Non-pigmented ciliary epithelial cell (primary cell): ENCODE results near the gene PDE2A.

Experiments
- DNase-seq: peaks from one replicate; pipeline ENCODE4 v3.0.0-alpha.2; 2010; ENCODE audit warnings: low read depth

Gene PDE2A

GRCh38 chr11:72658989-72659640, 15.1 kb downstream of the PDE2A start:
- DNase-seq: no peak

- no peak for DNase-seq
Measured at GRCh38 chr11:72657411-72658100, 16.7 kb downstream of the PDE2A start.

- DNase-seq: no peak
Measured at GRCh38 chr11:72655896-72656464, 18.2 kb downstream of the PDE2A start.

GRCh38 chr11:72655014-72655413, 19.2 kb downstream of the PDE2A start:
- DNase-seq: no peak

- no peak for DNase-seq
Measured at GRCh38 chr11:72653649-72654048, 20.6 kb downstream of the PDE2A start.

- no peak for DNase-seq
Measured at GRCh38 chr11:72652873-72653630, 21.2 kb downstream of the PDE2A start.

- no peak for DNase-seq
Measured at GRCh38 chr11:72652133-72652532, 22.1 kb downstream of the PDE2A start.

GRCh38 chr11:72649215-72649976, 24.8 kb downstream of the PDE2A start:
- no peak for DNase-seq

- DNase-seq: no peak
Measured at GRCh38 chr11:72648384-72649136, 25.7 kb downstream of the PDE2A start.

GRCh38 chr11:72647882-72648281, 26.3 kb downstream of the PDE2A start:
- DNase-seq: no peak

- DNase-seq: no peak
Measured at GRCh38 chr11:72646472-72646871, 27.8 kb downstream of the PDE2A start.

- DNase-seq: no peak
Measured at GRCh38 chr11:72646024-72646423, 28.2 kb downstream of the PDE2A start.

- no peak for DNase-seq
Measured at GRCh38 chr11:72643547-72643946, 30.7 kb downstream of the PDE2A start.

GRCh38 chr11:72642884-72643522, 31.2 kb downstream of the PDE2A start:
- DNase-seq: no peak

- DNase-seq: no peak
Measured at GRCh38 chr11:72642043-72642883, 32.0 kb downstream of the PDE2A start.

- no peak for DNase-seq
Measured at GRCh38 chr11:72641522-72642042, 32.6 kb downstream of the PDE2A start.

- DNase-seq: no peak
Measured at GRCh38 chr11:72639502-72640375, 34.5 kb downstream of the PDE2A start.

- no peak for DNase-seq
Measured at GRCh38 chr11:72637926-72638325, 36.3 kb downstream of the PDE2A start.

- no peak for DNase-seq
Measured at GRCh38 chr11:72637198-72637597, 37.0 kb downstream of the PDE2A start.
